Upper lobe of right lung (tissue), 1 donor: Measurements from ENCODE around the gene MS4A1. TPM values are rescaled to one million over a fixed set of nuclear protein-coding genes. Genes with fewer than 3 reads are reported as not detected.

Source experiments
- ATAC-seq: fragments of 200-7000 bp; cut with Tn5 transposase; one replicate; pipeline ENCODE4 v1.9.1; 2020; ENCODE audit warnings: mild to moderate bottlenecking, moderate library complexity
- DNase-seq: peaks from one replicate; pipeline ENCODE4 v3.0.0-alpha.2; 2020
- H3K27ac ChIP-seq: fragments of 200-600 bp; one replicate; pipeline ENCODE4 v1.8.0; 2022
- H3K27me3 ChIP-seq: fragments of 200-600 bp; one replicate; pipeline ENCODE4 v1.8.0; 2022; ENCODE audit warnings: mild to moderate bottlenecking
- H3K36me3 ChIP-seq: fragments of 200-600 bp; one replicate; pipeline ENCODE4 v1.8.0; 2022
- H3K4me1 ChIP-seq: fragments of 200-600 bp; one replicate; pipeline ENCODE4 v1.8.0; 2022
- H3K4me3 ChIP-seq: fragments of 200-600 bp; one replicate; pipeline ENCODE4 v1.8.0; 2022; ENCODE audit warnings: mild to moderate bottlenecking
- H3K9me3 ChIP-seq: fragments of 200-600 bp; one replicate; pipeline ENCODE4 v1.8.0; 2022
- CTCF ChIP-seq: fragments of 200-600 bp; IDR thresholded peaks from one replicate; pipeline ENCODE4 v1.8.0; 2022; ENCODE audit warnings: antibody characterized with exemption
- intact Hi-C: fragments of 100-400 bp; cut with DNase I; formaldehyde crosslinking; loops from one replicate; pipeline ENCODE4 v1.11.0; 2022
- long read RNA-seq: library from polyadenylated mRNA; unstranded; transcript quantifications from one replicate; pipeline ENCODE4 v2.0.0, GENCODE V29; 2021
- total RNA-seq: library from RNA; stranded (reverse); fragmentation: NEBNext Ultra II Directional; extraction: Animal tissue kit (Norgen Biotek cat#: 25700); gene quantifications from one replicate; pipeline ENCODE4 v1.2.1, GENCODE V29; 2021
- donor health status: DM: no; HTN: yes; CAD: no; lungs with severe emphysema.

MS4A1 gene
- total RNA-seq: 1.3 TPM
- long read RNA-seq, partial matches to known transcripts: 0 of 1 reads
- long read RNA-seq, other reads (novel, unspliced or antisense): 0 of 1 reads

GRCh38 chr11:60455531-60456042, at the start of gene MS4A1:
Gene MS4A1, plus strand, starts transcription at chr11:60455847. Its CDS starts 6,528 bp downstream, at chr11:60462375.
- Histone ChIP-seq H3K36me3 (no peaks in the 10 kb centered on the region), H3K4me3 (no peak within 1 kb of the TSS), H3K9me3 (no peaks in the 10 kb centered on the region), H3K27ac (no peak within 1 kb of the TSS), H3K27me3 (no peaks in the 10 kb centered on the region), H3K4me1 (no peaks in the 10 kb centered on the region)
- ATAC-seq (no peak), DNase-seq (no peak)
- no peak for TF ChIP-seq CTCF
- intact Hi-C loops: no loop called here

DNA sequence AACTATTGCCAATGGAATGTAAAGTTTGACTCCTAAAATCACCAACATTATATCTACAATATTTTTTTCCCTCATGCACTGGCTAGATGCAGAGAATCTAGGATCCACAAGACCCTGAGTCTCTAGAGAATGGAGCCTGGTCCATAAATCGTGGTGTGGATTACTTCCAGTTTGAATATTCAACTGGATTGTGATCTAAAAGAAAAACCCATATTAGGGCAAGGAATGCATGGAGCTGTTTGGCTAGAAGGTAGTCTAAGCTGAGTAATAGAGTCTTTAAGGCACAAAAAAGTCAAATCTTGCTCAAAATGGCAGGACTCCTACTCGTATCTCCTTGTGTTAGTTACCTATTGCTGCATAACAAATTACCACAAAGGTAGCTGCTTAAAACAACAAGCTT, 35.6 kb upstream of the MS4A1 start:
- Histone ChIP-seq H3K27ac (no peak overlapping the region), H3K4me3 (no peak overlapping the region)
- no peak for ATAC-seq

DNA sequence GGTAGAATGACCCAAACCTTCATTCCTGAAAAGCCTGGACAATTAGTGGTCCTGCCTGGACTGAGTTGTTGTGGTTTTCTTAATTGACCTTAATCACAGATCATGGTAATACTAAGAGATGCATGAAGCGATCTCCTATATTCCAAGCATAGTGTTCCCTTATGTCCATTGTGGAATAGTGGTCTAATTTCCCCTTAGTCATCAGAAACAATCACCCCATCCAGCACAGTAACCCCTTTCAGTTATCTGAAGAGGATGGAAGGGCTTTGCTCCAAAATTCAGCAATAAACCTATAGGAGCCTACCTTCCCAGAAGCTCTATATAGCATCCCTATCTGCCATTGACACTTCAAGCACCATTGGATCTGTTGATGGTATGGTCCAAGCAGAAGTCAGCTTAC, 33.0 kb upstream of the MS4A1 start:
- Histone ChIP-seq H3K27ac (no peak overlapping the region), H3K27me3 (no peaks in the 10 kb centered on the region), H3K9me3 (no peaks in the 10 kb centered on the region), H3K4me1 (no peaks in the 10 kb centered on the region), H3K36me3 (no peaks in the 10 kb centered on the region), H3K4me3 (no peak overlapping the region)
- no peak for TF ChIP-seq CTCF
- no peak for ATAC-seq
- intact Hi-C loops: no loop called here
- no peak for DNase-seq

More for the DNA sequence above, 35.6 kb upstream of the MS4A1 start:
- Histone ChIP-seq H3K36me3 (no peaks in the 10 kb centered on the region), H3K4me1 (no peaks in the 10 kb centered on the region), H3K27me3 (no peaks in the 10 kb centered on the region), H3K9me3 (no peaks in the 10 kb centered on the region)
- intact Hi-C loops: no loop called here
- no peak for DNase-seq
- TF ChIP-seq CTCF: no peak

GRCh38 chr11:60428517-60428916, 27.1 kb upstream of the MS4A1 start:
- no peaks in the 10 kb centered on the region for H3K36me3 ChIP-seq
- no peak for DNase-seq
- no peak for TF ChIP-seq CTCF
- intact Hi-C loops: no loop called here
- no peak overlapping the region for H3K27ac ChIP-seq
- H3K27me3 ChIP-seq: no peaks in the 10 kb centered on the region
- H3K4me3 ChIP-seq: no peak overlapping the region
- H3K4me1 ChIP-seq: no peaks in the 10 kb centered on the region
- H3K9me3 ChIP-seq: no peaks in the 10 kb centered on the region
- ATAC-seq: no peak

- Histone ChIP-seq H3K9me3 (no peaks in the 10 kb centered on the region), H3K27me3 (no peaks in the 10 kb centered on the region), H3K27ac (no peak within 1 kb of the TSS), H3K36me3 (no peaks in the 10 kb centered on the region), H3K4me3 (no peak within 1 kb of the TSS), H3K4me1 (no peaks in the 10 kb centered on the region)
- no peak for DNase-seq
- ATAC-seq: no peak
- intact Hi-C loops: no loop called here
- TF ChIP-seq CTCF: no peak
Observed at GRCh38 chr11:60429272-60429671, 26.4 kb upstream of the MS4A1 start, which contains the start of gene MS4A5. Gene MS4A5, plus strand, starts transcription at chr11:60429572. Its CDS starts 103 bp downstream, at chr11:60429675.

- ATAC-seq: no peak
- no peaks in the 10 kb centered on the region for H3K27me3 ChIP-seq
- no peaks in the 10 kb centered on the region for H3K9me3 ChIP-seq
- intact Hi-C loops: no loop called here
- no peak for DNase-seq
- TF ChIP-seq CTCF: no peak
- H3K36me3 ChIP-seq: no peaks in the 10 kb centered on the region
- H3K27ac ChIP-seq: no peak overlapping the region
- no peak overlapping the region for H3K4me3 ChIP-seq
- no peaks in the 10 kb centered on the region for H3K4me1 ChIP-seq
Observed at GRCh38 chr11:60431251-60431650, 24.4 kb upstream of the MS4A1 start.
